Lung (tissue), 12 donors: ENCODE data around the gene MINDY4. TPM values are rescaled to one million over a fixed set of nuclear protein-coding genes. Genes with fewer than 3 reads are reported as not detected.

Experiments used
- ATAC-seq: fragments of 200-7000 bp; cut with Tn5 transposase; one replicate; pipeline ENCODE4 v1.9.1; 2020; ENCODE audit warnings: moderate number of reproducible peaks; ENCODE audit not compliant: insufficient read depth, low FRiP score
- DNase-seq, 3 donors: peaks; one replicate each; pipeline ENCODE4 v3.0.0-alpha.2; 2013 to 2017
- H3K27ac ChIP-seq, 2 donors: one replicate each; pipeline ENCODE4 v1.5.1; 2013; ENCODE audit warnings: mild to moderate bottlenecking in 2 of 2, moderate library complexity in 2 of 2, control low read depth in 1 of 2, inconsistent platforms in 1 of 2, low read depth in 1 of 2, low read length in 1 of 2
- H3K27me3 ChIP-seq, 3 donors: one replicate each; pipeline ENCODE4 v1.5.1; 2013; ENCODE audit warnings: low read length in 2 of 3; ENCODE audit not compliant: control insufficient read depth in 3 of 3, insufficient read depth in 3 of 3
- H3K36me3 ChIP-seq, 4 donors: one replicate each; pipeline ENCODE4 v1.5.1; 2013; ENCODE audit warnings: low read length in 4 of 4, mild to moderate bottlenecking in 1 of 4, moderate library complexity in 1 of 4; ENCODE audit not compliant: control insufficient read depth in 4 of 4, insufficient read depth in 4 of 4
- H3K4me1 ChIP-seq, 5 donors: one replicate each; pipeline ENCODE4 v1.5.1; 2013; ENCODE audit warnings: low read length in 5 of 5, mild to moderate bottlenecking in 2 of 5, moderate library complexity in 1 of 5; ENCODE audit not compliant: control insufficient read depth in 5 of 5, insufficient read depth in 5 of 5
- H3K4me3 ChIP-seq: one replicate; pipeline ENCODE4 v1.5.1; 2013; ENCODE audit warnings: mild to moderate bottlenecking, control low read depth, moderate library complexity
- H3K9ac ChIP-seq, 2 donors: one replicate each; pipeline ENCODE4 v1.5.1; 2013; ENCODE audit warnings: low read length in 2 of 2, control low read depth in 1 of 2; ENCODE audit not compliant: insufficient read depth in 1 of 2
- H3K9me3 ChIP-seq, 4 donors: one replicate each; pipeline ENCODE4 v1.5.1; 2013; ENCODE audit warnings: low read length in 3 of 4, mild to moderate bottlenecking in 1 of 4, moderate library complexity in 1 of 4; ENCODE audit not compliant: control insufficient read depth in 4 of 4, insufficient read depth in 3 of 4
- WGBS, 2 donors: extraction: QIAGEN DNeasy Blood & Tissue Kit; methylation state at CpG; one replicate each; pipeline ENCODE4 v1.1.7; 2013; 5-methylcytosine and 5-hydroxymethylcytosine counted together
- polyA plus RNA-seq, 2 donors: library from polyadenylated mRNA; stranded (reverse); fragments of 200-250 nt; gene quantifications; one replicate each; pipeline ENCODE4 v1.2.1, GENCODE V29; 2013
- total RNA-seq, 2 donors: library from RNA; depleted of rRNA in 1 of 2; stranded (reverse); fragments of >200 nt in 1 of 2; gene quantifications; one replicate each; pipeline ENCODE4 v1.2.1, GENCODE V29; 2014 to 2021
- TF ChIP-seq, protein P1 (sequence below): IDR thresholded peaks from 2 replicates; pipeline ENCODE4 v1.5.1; 2012; ENCODE audit warnings: mild to moderate bottlenecking; ENCODE audit errors: control extremely low read depth, extremely low read depth
- donor health status: control.
- donor health status: control.
- donor health status: Bipolar disorder and iron deficiency.
- donor health status: healthy.
- donor health status: DM: yes; HTN: yes; CAD: no.

The MINDY4 gene
- total and polyA plus RNA-seq, 4 donors = 5.0 to 24.1 (median 10.7) TPM

DNA sequence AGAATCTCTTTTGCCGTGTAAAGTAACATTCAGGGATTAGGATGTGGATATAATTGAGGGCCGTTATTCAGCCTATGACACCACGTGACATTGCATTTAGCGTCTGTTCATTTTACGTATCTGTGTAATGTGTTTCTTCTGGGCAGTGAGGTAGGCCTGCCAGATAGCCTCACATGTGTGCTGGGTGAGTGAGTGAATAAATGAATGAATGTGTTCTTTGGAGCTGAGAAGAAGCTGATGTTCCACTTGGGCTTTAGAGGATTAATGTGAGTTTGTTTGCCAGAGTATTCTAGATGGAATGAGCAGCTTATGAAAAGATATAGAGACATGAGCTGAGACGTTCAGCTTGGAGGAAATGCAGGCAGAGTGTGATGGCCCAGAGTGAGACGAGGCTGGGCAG, 55.0 kb downstream of the MINDY4 start:
- Histone ChIP-seq H3K4me3 (no peak overlapping the region), H3K27ac (no peak overlapping the region), H3K36me3 (peaks cover 0 to 11% (median 3%) of the 10 kb centered on the region in 4 donors), H3K4me1 (peaks cover 0 to 2% (median 0%) of the 10 kb centered on the region in 5 donors), H3K9me3 (no peaks in the 10 kb centered on the region), H3K27me3 (no peaks in the 10 kb centered on the region), H3K9ac (no peak overlapping the region)
- TF ChIP-seq, protein P1, sequence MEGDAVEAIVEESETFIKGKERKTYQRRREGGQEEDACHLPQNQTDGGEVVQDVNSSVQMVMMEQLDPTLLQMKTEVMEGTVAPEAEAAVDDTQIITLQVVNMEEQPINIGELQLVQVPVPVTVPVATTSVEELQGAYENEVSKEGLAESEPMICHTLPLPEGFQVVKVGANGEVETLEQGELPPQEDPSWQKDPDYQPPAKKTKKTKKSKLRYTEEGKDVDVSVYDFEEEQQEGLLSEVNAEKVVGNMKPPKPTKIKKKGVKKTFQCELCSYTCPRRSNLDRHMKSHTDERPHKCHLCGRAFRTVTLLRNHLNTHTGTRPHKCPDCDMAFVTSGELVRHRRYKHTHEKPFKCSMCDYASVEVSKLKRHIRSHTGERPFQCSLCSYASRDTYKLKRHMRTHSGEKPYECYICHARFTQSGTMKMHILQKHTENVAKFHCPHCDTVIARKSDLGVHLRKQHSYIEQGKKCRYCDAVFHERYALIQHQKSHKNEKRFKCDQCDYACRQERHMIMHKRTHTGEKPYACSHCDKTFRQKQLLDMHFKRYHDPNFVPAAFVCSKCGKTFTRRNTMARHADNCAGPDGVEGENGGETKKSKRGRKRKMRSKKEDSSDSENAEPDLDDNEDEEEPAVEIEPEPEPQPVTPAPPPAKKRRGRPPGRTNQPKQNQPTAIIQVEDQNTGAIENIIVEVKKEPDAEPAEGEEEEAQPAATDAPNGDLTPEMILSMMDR = no peak
- DNase-seq (no peak), ATAC-seq (no peak)
- 93 to 97% methylated on average over 7 of the region's 7 CpGs for WGBS, 2 donors

DNA sequence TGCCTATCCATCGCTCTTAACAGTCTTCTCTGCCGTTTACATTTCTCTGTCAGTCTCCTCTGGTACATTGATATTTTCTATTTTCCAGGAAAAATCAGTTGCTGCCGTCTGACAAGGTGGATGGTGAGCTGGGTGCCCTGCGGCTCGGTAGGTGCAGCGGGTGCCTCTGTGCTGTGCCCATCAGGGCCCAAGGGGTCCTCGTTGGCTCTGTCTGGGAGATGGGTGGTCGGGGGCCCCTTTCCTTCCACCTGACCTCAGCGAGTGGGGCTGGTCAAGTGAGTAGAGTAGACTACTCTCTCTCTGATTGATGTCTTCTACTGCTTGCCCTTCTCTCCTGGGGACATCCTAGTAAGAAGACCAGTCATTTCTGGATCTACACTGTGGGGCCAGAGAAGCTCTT, 57.4 kb downstream of the MINDY4 start:
- no peak for DNase-seq
- Histone ChIP-seq H3K36me3 (peaks cover 0 to 11% (median 6%) of the 10 kb centered on the region in 4 donors), H3K9ac (no peak overlapping the region), H3K9me3 (no peaks in the 10 kb centered on the region), H3K4me1 (peaks cover 0 to 2% (median 0%) of the 10 kb centered on the region in 5 donors), H3K27me3 (no peaks in the 10 kb centered on the region), H3K4me3 (no peak overlapping the region), H3K27ac (no peak overlapping the region)
- TF ChIP-seq, protein P1 = no peak
- no peak for ATAC-seq
- 94% methylated on average over 9 of the region's 9 CpGs for WGBS, 2 donors

DNA sequence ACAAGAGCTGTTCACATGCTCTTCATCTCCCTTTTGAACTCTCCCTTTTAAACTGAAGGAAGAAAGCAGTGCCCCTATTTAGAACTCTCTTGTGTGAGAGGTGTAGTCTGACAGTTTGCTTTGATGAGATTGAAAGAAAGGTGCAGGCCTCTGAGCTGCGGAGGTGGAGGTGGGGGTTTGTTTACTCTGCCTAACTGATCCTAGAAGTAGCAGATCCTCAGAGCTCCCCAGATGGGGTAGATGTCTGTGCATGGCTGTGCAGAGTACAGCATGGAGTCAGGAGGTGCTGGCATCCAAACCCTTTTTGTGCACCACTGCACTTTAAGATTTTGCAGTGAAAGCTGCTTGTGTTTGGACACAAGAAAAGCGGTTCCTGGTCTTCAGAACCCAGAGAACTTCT, 58.3 kb downstream of the MINDY4 start:
- ATAC-seq (no peak), DNase-seq (no peak)
- no peak overlapping the region for H3K9ac ChIP-seq
- no peak overlapping the region for H3K27ac ChIP-seq
- H3K4me1 ChIP-seq = peaks cover 0 to 2% (median 0%) of the 10 kb centered on the region in 5 donors
- peaks cover 0 to 1% (median 0%) of the 10 kb centered on the region in 4 donors for H3K9me3 ChIP-seq
- WGBS, 2 donors = 77 to 94% methylated on average over 2 of the region's 2 CpGs
- H3K4me3 ChIP-seq = no peak overlapping the region
- no peaks in the 10 kb centered on the region for H3K27me3 ChIP-seq
- peaks cover 0 to 9% (median 6%) of the 10 kb centered on the region in 4 donors for H3K36me3 ChIP-seq
- TF ChIP-seq, protein P1 = no peak

DNA sequence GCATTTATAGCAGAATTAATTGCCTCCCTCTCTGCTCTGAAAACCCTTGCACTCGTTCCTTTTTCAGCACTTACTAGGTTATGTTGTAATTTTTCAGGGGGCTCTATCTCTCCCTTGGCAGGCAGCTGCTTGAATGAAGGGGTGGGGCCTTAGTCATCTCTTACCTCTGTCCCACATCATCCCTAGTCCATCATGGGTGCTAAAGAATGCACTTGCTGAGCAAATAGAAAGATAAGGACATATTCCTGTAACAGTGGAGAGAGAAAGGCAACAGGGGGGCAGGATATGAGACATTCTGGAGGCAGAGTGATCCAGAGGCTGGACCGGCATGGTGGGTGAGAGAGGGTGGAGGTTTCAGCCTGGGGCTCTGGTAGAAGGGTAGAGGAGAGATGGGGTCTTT, 60.0 kb downstream of the MINDY4 start:
- TF ChIP-seq, protein P1 = no peak
- Histone ChIP-seq H3K36me3 (peaks cover 0 to 9% (median 6%) of the 10 kb centered on the region in 4 donors), H3K9me3 (peaks cover 0 to 1% (median 0%) of the 10 kb centered on the region in 4 donors), H3K27me3 (no peaks in the 10 kb centered on the region), H3K4me3 (no peak overlapping the region), H3K27ac (no peak overlapping the region), H3K4me1 (no peaks in the 10 kb centered on the region), H3K9ac (no peak overlapping the region)
- ATAC-seq (peak; percentile 42), DNase-seq (no peak)
- WGBS, 2 donors = 86 to 88% methylated on average over 2 of the region's 2 CpGs
